Calu3 (cell line): Measurements from ENCODE around the gene ZNF526. TPM values are rescaled to one million over a fixed set of nuclear protein-coding genes. Genes with fewer than 3 reads are reported as not detected.
"Not testable (repeated sequence)": the region's sequence is repeated elsewhere in the genome, so short reads cannot be mapped to it uniquely, and the experiment has no call there.

Experiments used
- BruUV-seq: library from RNA; stranded (reverse); fragments of 400-500 nt; replicated peaks from 2 replicates; lab custom pipeline; 2021; lab: Mats Ljungman, UMichigan
- CTCF ChIA-PET: fragments of 300-600 bp; sonication (Branson Sonifier 250); formaldehyde crosslinking; loops from one replicate; lab custom pipeline; 2022; ENCODE audit warnings: antibody characterized with exemption; lab: Charles Lee
- DNase-seq: peaks from one replicate; pipeline ENCODE4 v3.0.0; 2022
- H3K27ac Mint-ChIP-seq: one replicate; pipeline ENCODE4 v1.8.0; 2022; ENCODE audit warnings: mixed read lengths; ENCODE audit not compliant: unreplicated experiment
- H3K27me3 Mint-ChIP-seq: one replicate; pipeline ENCODE4 v1.8.0; 2022; ENCODE audit warnings: mixed read lengths; ENCODE audit not compliant: unreplicated experiment
- H3K36me3 Mint-ChIP-seq: one replicate; pipeline ENCODE4 v1.8.0; 2022; ENCODE audit warnings: mild to moderate bottlenecking, moderate library complexity, mixed read lengths; ENCODE audit not compliant: insufficient read depth, unreplicated experiment
- H3K4me1 Mint-ChIP-seq: one replicate; pipeline ENCODE4 v1.8.0; 2022; ENCODE audit warnings: mild to moderate bottlenecking, low read depth, mixed read lengths; ENCODE audit not compliant: unreplicated experiment
- H3K4me3 Mint-ChIP-seq: one replicate; pipeline ENCODE4 v1.8.0; 2022; ENCODE audit warnings: mild to moderate bottlenecking, low read depth, moderate library complexity, mixed read lengths; ENCODE audit not compliant: unreplicated experiment
- H3K9me3 Mint-ChIP-seq: one replicate; pipeline ENCODE4 v1.8.0; 2022; ENCODE audit warnings: low read depth, mixed read lengths; ENCODE audit not compliant: unreplicated experiment
- CTCF ChIP-seq: fragments of 200-600 bp; IDR thresholded peaks from one replicate; pipeline ENCODE4 v1.8.0; 2022; ENCODE audit warnings: antibody characterized with exemption; ENCODE audit not compliant: unreplicated experiment
- intact Hi-C: fragments of 100-400 bp; cut with micrococcal nuclease; formaldehyde crosslinking; loops from one replicate; pipeline ENCODE4 v1.10.0; 2022; ENCODE audit not compliant: unreplicated experiment
- total RNA-seq: library from RNA; stranded (reverse); gene quantifications from 2 replicates; pipeline ENCODE4 v1.2.3, GENCODE V29; 2022

Gene ZNF526
- total RNA-seq, 1 experiment from 2014 or later = 25.4 TPM

DNA sequence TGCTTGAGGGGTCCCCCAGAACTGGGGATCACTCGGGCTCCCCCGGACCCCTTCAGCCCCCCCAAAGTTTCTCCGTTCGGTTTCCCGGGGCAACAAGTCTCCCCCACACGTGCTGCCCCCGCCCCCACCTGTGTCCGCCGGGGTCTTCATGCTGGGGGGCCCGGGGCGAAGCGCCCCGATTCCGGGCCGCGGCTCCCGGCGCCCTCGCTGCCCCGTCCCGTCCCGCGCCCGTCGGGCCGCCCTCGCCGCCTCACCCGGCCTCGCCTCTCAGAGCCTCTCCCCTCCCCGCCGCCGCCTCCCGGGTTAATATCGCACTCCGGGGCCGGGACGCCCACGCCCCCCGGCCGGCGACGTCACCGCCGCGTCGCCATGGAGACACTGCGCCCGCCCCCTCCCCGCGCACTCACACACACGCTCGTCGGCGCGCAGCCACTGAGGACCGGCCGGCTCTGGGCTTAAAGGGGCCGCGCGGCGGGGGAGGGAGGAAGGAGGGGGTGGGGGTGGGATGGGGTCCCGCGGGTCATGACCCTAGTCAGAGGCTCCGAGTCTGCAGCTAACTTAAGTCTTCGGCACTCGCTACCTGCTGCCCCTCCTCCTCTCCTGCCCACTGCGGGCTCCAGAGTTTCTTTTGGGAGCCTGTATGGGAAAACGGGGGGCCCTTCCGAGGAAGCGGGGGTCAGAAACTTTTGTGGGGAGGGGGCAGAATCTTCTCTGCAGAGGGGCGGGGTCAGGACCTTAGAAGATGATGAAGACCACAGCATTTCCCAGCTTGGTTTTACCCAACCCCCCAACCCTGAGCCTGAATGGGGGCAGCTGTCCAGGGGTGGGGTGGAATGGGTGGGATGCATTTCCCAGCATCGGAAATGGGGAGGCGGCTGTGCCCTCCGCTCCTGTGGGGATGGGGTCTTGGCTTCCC lies 35.0 kb downstream of the ZNF526 start, which contains the start of gene ERF:
Gene ERF, minus strand, starts transcription at position 279 of the 916 bp plus-strand sequence. Its CDS starts 129 bp downstream, at position 150.
- Mint-ChIP-seq H3K27ac (peak within 1 kb of the TSS; percentile 67), H3K4me3 (peak within 1 kb of the TSS; percentile 92), H3K36me3 (peaks cover 60% of the 10 kb centered on the region), H3K4me1 (peaks cover 34% of the 10 kb centered on the region), H3K9me3 (no peaks in the 10 kb centered on the region), H3K27me3 (no peaks in the 10 kb centered on the region)
- BruUV-seq = no TSS peak
- TF ChIP-seq CTCF = no peak
- DNase-seq = peak; percentile 98
- CTCF ChIA-PET = interaction anchor here (0.6 kb wide), 1 partner anchor 11 kb away, joined by 4 read pairs; no protein-coding TSS in a partner anchor
- intact Hi-C loops = no loop called here

GRCh38 chr19:42255766-42256745 lies 35.9 kb downstream of the ZNF526 start:
- peak; percentile 46 for DNase-seq
- CTCF ChIA-PET = no interaction called here
- H3K4me1 Mint-ChIP-seq = peaks cover 34% of the 10 kb centered on the region
- no peak for TF ChIP-seq CTCF
- H3K9me3 Mint-ChIP-seq = no peaks in the 10 kb centered on the region
- peaks cover 50% of the 10 kb centered on the region for H3K36me3 Mint-ChIP-seq
- intact Hi-C loops = no loop called here
- no peak overlapping the region for H3K27ac Mint-ChIP-seq
- BruUV-seq = no TSS peak
- peak overlapping the region; percentile 92 for H3K4me3 Mint-ChIP-seq
- no peaks in the 10 kb centered on the region for H3K27me3 Mint-ChIP-seq

DNA sequence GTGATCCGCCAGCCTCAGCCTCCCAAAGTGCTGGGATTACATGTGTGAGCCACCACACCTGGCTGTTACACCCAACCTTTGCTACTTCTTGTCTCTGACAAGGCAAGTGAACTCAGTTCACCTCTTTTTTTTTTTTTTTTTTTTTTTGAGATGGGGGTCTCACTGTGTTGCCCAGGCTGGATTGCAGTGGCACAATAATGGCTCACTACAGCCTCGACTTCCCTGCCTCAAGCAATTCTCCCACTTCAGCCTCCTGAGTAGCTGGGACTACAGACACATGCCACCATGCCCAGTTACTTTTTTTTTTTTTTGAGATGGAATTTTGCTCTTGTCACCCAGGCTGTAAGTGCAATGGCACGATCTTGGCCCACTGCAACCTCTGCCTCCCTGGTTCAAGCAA lies 37.7 kb downstream of the ZNF526 start:
- CTCF ChIA-PET = interaction anchor here (1.3 kb wide), 1 partner anchor 25 kb away, joined by 11 read pairs; no protein-coding TSS in a partner anchor
- H3K27me3 Mint-ChIP-seq = peaks cover 14% of the 10 kb centered on the region
- H3K9me3 Mint-ChIP-seq, intact Hi-C loops, H3K4me3 Mint-ChIP-seq, H3K27ac Mint-ChIP-seq, DNase-seq, BruUV-seq: not testable (repeated sequence)
- peaks cover 23% of the 10 kb centered on the region for H3K4me1 Mint-ChIP-seq
- peaks cover 34% of the 10 kb centered on the region for H3K36me3 Mint-ChIP-seq

- Mint-ChIP-seq H3K4me1 (peaks cover 17% of the 10 kb centered on the region), H3K4me3 (no peak overlapping the region), H3K27me3 (peaks cover 19% of the 10 kb centered on the region), H3K36me3 (no peaks in the 10 kb centered on the region), H3K27ac (no peak overlapping the region), H3K9me3 (no peaks in the 10 kb centered on the region)
- DNase-seq = no peak
- CTCF ChIA-PET = no interaction called here
- intact Hi-C loops = no loop called here
- TF ChIP-seq CTCF = no peak
- no TSS peak for BruUV-seq
Observed at GRCh38 chr19:42261763-42262162, 41.7 kb downstream of the ZNF526 start.

- DNase-seq, CTCF ChIA-PET, intact Hi-C loops, H3K27ac Mint-ChIP-seq, BruUV-seq, H3K4me3 Mint-ChIP-seq, H3K36me3 Mint-ChIP-seq, H3K9me3 Mint-ChIP-seq: not testable (repeated sequence)
- Mint-ChIP-seq H3K4me1 (peaks cover 15% of the 10 kb centered on the region), H3K27me3 (peaks cover 19% of the 10 kb centered on the region)
Observed at GRCh38 chr19:42266105-42266504, 46.0 kb downstream of the ZNF526 start.

- H3K27me3 Mint-ChIP-seq = peaks cover 12% of the 10 kb centered on the region
- BruUV-seq, H3K36me3 Mint-ChIP-seq, intact Hi-C loops, DNase-seq, H3K27ac Mint-ChIP-seq, CTCF ChIA-PET, H3K9me3 Mint-ChIP-seq, H3K4me3 Mint-ChIP-seq: not testable (repeated sequence)
- peaks cover 15% of the 10 kb centered on the region for H3K4me1 Mint-ChIP-seq
Observed at GRCh38 chr19:42266928-42267603, 47.0 kb downstream of the ZNF526 start.
